Osteocyte (in vitro differentiated cells): ENCODE data around the gene MKI67. TPM values are rescaled to one million over a fixed set of nuclear protein-coding genes. Genes with fewer than 3 reads are reported as not detected.

Experiments used
- DNase-seq: peaks from one replicate; pipeline ENCODE4 v3.0.0; 2021; ENCODE audit warnings: mixed read lengths; ENCODE audit not compliant: unreplicated experiment; ENCODE audit errors: extremely low spot score
- H3K27ac Mint-ChIP-seq: one replicate; pipeline ENCODE4 v1.8.0; 2021; ENCODE audit warnings: mild to moderate bottlenecking, mixed read lengths; ENCODE audit not compliant: unreplicated experiment
- H3K27me3 Mint-ChIP-seq: one replicate; pipeline ENCODE4 v1.8.0; 2021; ENCODE audit warnings: mixed read lengths; ENCODE audit not compliant: unreplicated experiment
- H3K36me3 Mint-ChIP-seq: one replicate; pipeline ENCODE4 v1.8.0; 2021; ENCODE audit warnings: mixed read lengths; ENCODE audit not compliant: unreplicated experiment
- H3K4me1 Mint-ChIP-seq: one replicate; pipeline ENCODE4 v1.8.0; 2021; ENCODE audit warnings: mixed read lengths; ENCODE audit not compliant: unreplicated experiment
- H3K4me3 Mint-ChIP-seq: one replicate; pipeline ENCODE4 v1.8.0; 2021; ENCODE audit warnings: mild to moderate bottlenecking, moderate library complexity, mixed read lengths; ENCODE audit not compliant: unreplicated experiment
- H3K9me3 Mint-ChIP-seq: one replicate; pipeline ENCODE4 v1.8.0; 2021; ENCODE audit warnings: mixed read lengths; ENCODE audit not compliant: unreplicated experiment
- total RNA-seq: library from RNA; stranded (reverse); gene quantifications from 2 replicates; pipeline ENCODE4 v1.2.1, GENCODE V29; 2021
- TF ChIP-seq, protein P1 (sequence below): fragments of 200-600 bp; sonication (generic); IDR thresholded peaks from 2 replicates; pipeline ENCODE4 v1.5.0; 2021; ENCODE audit warnings: antibody characterized with exemption, mild to moderate bottlenecking, moderate library complexity

The MKI67 gene
- total RNA-seq, 1 donor from 2014 or later, result 19.3 TPM

DNA sequence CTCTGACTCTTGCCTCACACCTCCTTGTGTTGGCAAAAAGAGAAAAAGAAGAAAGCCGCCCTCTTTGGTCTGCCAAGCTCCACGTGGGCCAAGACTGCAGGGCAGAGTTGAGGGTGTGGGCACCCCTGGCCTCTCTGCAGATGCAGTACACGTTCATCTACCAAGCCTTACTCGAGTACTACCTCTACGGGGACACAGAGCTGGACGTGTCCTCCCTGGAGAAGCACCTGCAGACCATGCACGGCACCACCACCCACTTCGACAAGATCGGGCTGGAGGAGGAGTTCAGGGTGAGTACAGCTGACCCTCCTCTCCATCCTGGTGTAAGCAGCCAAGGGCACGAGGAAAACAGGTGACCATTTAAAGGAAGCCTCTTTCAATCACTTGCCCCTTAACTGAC lies 56.1 kb downstream of the MKI67 start:
- no peak overlapping the region for H3K27ac Mint-ChIP-seq
- no peaks in the 10 kb centered on the region for H3K4me1 Mint-ChIP-seq
- no peak for DNase-seq
- no peaks in the 10 kb centered on the region for H3K9me3 Mint-ChIP-seq
- no peaks in the 10 kb centered on the region for H3K36me3 Mint-ChIP-seq
- no peaks in the 10 kb centered on the region for H3K27me3 Mint-ChIP-seq
- TF ChIP-seq, protein P1, sequence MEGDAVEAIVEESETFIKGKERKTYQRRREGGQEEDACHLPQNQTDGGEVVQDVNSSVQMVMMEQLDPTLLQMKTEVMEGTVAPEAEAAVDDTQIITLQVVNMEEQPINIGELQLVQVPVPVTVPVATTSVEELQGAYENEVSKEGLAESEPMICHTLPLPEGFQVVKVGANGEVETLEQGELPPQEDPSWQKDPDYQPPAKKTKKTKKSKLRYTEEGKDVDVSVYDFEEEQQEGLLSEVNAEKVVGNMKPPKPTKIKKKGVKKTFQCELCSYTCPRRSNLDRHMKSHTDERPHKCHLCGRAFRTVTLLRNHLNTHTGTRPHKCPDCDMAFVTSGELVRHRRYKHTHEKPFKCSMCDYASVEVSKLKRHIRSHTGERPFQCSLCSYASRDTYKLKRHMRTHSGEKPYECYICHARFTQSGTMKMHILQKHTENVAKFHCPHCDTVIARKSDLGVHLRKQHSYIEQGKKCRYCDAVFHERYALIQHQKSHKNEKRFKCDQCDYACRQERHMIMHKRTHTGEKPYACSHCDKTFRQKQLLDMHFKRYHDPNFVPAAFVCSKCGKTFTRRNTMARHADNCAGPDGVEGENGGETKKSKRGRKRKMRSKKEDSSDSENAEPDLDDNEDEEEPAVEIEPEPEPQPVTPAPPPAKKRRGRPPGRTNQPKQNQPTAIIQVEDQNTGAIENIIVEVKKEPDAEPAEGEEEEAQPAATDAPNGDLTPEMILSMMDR, result no peak
- no peak overlapping the region for H3K4me3 Mint-ChIP-seq

DNA sequence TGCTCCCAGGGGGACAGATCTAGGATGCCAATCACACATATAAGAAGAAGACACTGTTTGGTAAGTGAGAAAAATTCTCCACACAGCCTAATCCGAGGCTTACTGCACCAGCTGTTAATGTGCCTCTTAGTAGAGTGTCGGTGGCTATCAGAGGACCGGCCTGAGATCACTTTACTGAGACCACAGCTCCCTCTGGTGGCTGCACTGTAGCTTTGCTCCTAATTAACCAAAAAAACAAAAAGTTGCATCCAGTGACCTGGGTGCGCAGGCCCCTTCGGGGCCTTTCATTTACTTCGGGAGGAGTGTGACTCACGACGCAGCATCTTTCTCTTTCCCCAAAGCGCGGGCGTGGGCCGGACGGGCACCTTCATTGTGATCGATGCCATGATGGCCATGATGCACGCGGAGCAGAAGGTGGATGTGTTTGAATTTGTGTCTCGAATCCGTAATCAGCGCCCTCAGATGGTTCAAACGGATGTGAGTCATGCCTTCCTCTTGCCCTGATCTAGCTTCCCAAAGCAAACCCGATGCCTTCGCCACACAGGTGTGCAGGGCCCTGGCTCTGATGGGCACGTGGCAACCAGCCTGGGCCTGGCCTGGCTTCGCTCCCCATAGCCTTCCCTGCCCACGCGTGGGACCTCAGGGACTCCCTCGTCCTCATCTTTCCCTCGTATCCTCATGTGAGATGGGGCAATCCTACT lies 56.7 kb downstream of the MKI67 start:
- H3K27ac Mint-ChIP-seq, result no peak overlapping the region
- TF ChIP-seq, protein P1, result peak; percentile 90
- no peaks in the 10 kb centered on the region for H3K27me3 Mint-ChIP-seq
- H3K4me1 Mint-ChIP-seq, result peaks cover 2% of the 10 kb centered on the region
- DNase-seq, result peak; percentile 90
- H3K9me3 Mint-ChIP-seq, result no peaks in the 10 kb centered on the region
- no peaks in the 10 kb centered on the region for H3K36me3 Mint-ChIP-seq
- H3K4me3 Mint-ChIP-seq, result no peak overlapping the region

DNA sequence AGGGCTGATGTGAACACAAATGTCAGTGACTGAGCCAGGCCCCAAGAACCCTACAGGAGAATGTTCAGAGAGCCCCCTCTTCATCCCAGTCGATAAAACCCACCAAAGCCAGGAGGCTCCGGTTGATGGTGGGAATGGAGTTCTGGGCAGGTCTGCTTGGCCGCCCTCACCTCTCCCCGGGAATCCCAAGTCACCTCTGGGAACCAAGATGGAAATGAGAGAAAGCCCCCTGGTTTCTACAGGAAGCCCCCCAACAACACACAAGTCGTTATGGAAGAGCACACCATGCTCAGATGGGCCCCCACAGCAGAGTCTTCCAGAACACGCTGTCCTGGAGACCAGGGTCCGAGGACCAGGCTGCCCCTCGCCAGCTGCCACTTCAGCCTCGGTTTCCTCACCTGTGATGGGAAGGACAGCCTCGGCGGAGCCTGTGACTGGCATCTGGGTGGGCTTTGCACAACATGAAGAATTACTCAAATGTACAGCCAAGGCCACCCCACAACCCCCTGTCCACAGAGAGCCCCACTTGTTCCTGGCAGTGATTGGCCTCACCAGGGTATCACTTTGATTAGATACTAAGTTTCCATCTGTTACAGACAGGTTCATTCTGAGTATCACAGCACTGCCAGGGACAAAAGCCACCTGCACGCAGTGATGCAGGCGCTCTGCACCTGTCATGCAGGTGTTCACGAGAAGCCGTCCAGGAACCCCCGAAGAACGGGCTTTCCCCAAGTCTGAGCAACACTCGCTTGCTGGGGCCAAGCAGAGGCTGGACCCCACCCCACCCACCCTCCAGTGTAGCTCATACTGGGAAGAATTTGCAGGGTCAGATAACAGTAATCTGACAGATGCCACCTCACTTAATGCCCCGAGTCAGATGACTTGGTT lies 57.6 kb downstream of the MKI67 start:
- DNase-seq, result no peak
- TF ChIP-seq, protein P1, result no peak
- Mint-ChIP-seq H3K27me3 (peaks cover under 1% of the 10 kb centered on the region), H3K4me1 (peaks cover 3% of the 10 kb centered on the region), H3K9me3 (no peaks in the 10 kb centered on the region), H3K4me3 (no peak overlapping the region), H3K36me3 (no peaks in the 10 kb centered on the region), H3K27ac (no peak overlapping the region)

DNA sequence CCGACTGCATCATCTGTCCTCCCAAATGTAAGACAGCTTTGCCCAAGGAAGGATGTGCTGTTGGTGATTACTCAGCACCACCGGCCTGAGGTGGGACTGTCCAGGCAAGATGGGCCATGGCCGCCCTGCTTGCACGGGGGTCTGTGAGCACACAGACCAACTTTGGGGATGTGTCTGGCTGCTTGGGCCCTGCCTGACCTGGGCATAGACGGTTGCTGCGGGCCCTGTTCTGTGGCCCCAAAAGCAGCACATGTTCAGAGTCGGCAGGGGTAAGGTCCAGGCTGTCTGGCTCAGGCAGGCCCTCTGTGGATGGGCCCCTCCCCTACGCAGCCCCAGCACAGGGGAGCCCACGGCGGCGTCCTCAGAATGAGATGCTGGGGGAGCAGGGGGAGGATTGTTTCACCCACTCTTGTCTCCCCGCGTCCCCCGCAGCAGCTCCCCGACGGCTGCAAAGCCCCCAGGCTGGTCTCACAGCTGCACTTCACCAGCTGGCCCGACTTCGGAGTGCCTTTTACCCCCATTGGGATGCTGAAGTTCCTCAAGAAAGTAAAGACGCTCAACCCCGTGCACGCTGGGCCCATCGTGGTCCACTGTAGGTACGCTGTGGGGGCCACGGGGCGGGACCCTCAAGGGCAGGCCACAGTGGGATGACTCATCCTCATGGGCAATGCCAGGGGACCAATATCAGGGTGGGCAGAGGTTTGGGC lies 58.4 kb downstream of the MKI67 start:
- TF ChIP-seq, protein P1, result no peak
- Mint-ChIP-seq H3K27ac (no peak overlapping the region), H3K36me3 (no peaks in the 10 kb centered on the region), H3K27me3 (peaks cover 5% of the 10 kb centered on the region), H3K4me1 (peaks cover 6% of the 10 kb centered on the region), H3K4me3 (no peak overlapping the region), H3K9me3 (no peaks in the 10 kb centered on the region)
- no peak for DNase-seq
